IPS-NIHi7 (cell line): ENCODE measurements around the gene RNPS1.

Experiments used
- DNase-seq: peaks from one replicate; pipeline ENCODE4 v3.0.0; 2012; ENCODE audit warnings: mixed read lengths; ENCODE audit errors: extremely low spot score

RNPS1 gene

GRCh38 chr16:2235695-2236336 lies 32.1 kb downstream of the RNPS1 start:
- DNase-seq: no peak

- DNase-seq: no peak
These were observed 32.7 kb downstream of the RNPS1 start for GRCh38 chr16:2235234-2235651.

- DNase-seq: no peak
These were observed 33.1 kb downstream of the RNPS1 start for GRCh38 chr16:2234813-2235170.

- no peak for DNase-seq
These were observed 33.8 kb downstream of the RNPS1 start for GRCh38 chr16:2233872-2234812.

- no peak for DNase-seq
These were observed 34.7 kb downstream of the RNPS1 start for GRCh38 chr16:2233046-2233775.

GRCh38 chr16:2232094-2232990 lies 35.6 kb downstream of the RNPS1 start:
- DNase-seq: no peak

GRCh38 chr16:2231016-2231931 lies 36.7 kb downstream of the RNPS1 start:
- DNase-seq: no peak

- DNase-seq: no peak
These were observed 37.5 kb downstream of the RNPS1 start for GRCh38 chr16:2230376-2230775.

GRCh38 chr16:2229632-2230250 lies 38.2 kb downstream of the RNPS1 start:
- DNase-seq: no peak

GRCh38 chr16:2229091-2229490 lies 38.8 kb downstream of the RNPS1 start:
- DNase-seq: no peak

GRCh38 chr16:2228161-2228824 lies 39.6 kb downstream of the RNPS1 start:
- DNase-seq: no peak

GRCh38 chr16:2226918-2227317 lies 41.0 kb downstream of the RNPS1 start:
- DNase-seq: no peak

GRCh38 chr16:2226245-2226793 lies 41.6 kb downstream of the RNPS1 start:
- no peak for DNase-seq

GRCh38 chr16:2223942-2224486 lies 43.9 kb downstream of the RNPS1 start:
- DNase-seq: peak; percentile 57

- peak; percentile 99 for DNase-seq
These were observed 44.5 kb downstream of the RNPS1 start, which contains the start of gene E4F1 for GRCh38 chr16:2223221-2223941. E4F1 (plus strand) TSS chr16:2223591; CDS start chr16:2223614, 23 bp downstream.

- no peak for DNase-seq
These were observed 51.6 kb downstream of the RNPS1 start for GRCh38 chr16:2216330-2216729.

GRCh38 chr16:2214719-2214968 lies 53.3 kb downstream of the RNPS1 start, which contains the start of gene PGP:
PGP (minus strand) TSS chr16:2214840; CDS start chr16:2214777, 63 bp downstream.
- no peak for DNase-seq
